ENCODE results near the gene DNHD1. TPM values are rescaled to one million over a fixed set of nuclear protein-coding genes. Genes with fewer than 3 reads are reported as not detected.

The DNHD1 gene
- total and polyA plus RNA-seq, 9 of the 15 experiments (the other 6 are each of a cell fraction or from before 2014, with no cell fraction given), result 0.82 to 9.7 (median 3.8) TPM

DNA sequence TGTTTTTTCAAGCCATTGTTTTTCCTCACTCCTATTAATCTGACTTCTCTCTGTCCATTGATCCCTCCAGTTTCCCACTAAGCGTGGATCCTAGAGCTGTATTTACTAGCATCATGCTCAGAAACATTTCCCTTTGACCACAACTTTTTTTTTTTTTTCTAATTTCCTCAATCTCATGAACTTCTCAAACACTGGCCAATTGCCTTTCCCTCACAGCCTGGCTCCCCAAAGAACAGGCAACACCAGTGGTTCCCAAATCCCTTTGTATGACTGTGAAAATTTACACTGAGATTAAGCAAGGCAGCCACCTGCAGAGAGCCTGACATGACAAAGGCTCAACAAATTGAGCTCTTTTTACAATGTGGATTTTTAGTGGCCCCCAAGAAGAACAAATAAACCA is 123.6 kb downstream of the DNHD1 start (continued):
- TF ChIP-seq, protein P1, sequence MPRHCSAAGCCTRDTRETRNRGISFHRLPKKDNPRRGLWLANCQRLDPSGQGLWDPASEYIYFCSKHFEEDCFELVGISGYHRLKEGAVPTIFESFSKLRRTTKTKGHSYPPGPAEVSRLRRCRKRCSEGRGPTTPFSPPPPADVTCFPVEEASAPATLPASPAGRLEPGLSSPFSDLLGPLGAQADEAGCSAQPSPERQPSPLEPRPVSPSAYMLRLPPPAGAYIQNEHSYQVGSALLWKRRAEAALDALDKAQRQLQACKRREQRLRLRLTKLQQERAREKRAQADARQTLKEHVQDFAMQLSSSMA (CRISPR knock-in tag; IDR thresholded peaks at IDR 0.05), result no peak
- TF ChIP-seq ASH1L (IDR thresholded peaks at IDR 0.05; ENCODE audit: borderline replicate concordance, low read depth, partially characterized antibody) (no peak), MBD2 (IDR thresholded peaks at IDR 0.05; ENCODE audit: borderline replicate concordance, low read depth) (no peak), SAP30 (IDR thresholded peaks at IDR 0.05; ENCODE audit: borderline replicate concordance, insufficient read depth, low read depth, low read length, poor library complexity, severe bottlenecking) (no peak), MAFG (tag; conservative IDR thresholded peaks at IDR 0.05) (no peak), KDM5B (IDR thresholded peaks at IDR 0.05; ENCODE audit: insufficient replicate concordance, low read depth, low read length) (no peak)
- TF ChIP-seq, protein P2, sequence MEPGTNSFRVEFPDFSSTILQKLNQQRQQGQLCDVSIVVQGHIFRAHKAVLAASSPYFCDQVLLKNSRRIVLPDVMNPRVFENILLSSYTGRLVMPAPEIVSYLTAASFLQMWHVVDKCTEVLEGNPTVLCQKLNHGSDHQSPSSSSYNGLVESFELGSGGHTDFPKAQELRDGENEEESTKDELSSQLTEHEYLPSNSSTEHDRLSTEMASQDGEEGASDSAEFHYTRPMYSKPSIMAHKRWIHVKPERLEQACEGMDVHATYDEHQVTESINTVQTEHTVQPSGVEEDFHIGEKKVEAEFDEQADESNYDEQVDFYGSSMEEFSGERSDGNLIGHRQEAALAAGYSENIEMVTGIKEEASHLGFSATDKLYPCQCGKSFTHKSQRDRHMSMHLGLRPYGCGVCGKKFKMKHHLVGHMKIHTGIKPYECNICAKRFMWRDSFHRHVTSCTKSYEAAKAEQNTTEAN (CRISPR knock-in tag; IDR thresholded peaks at IDR 0.05), result no peak

Other genes with a start within 250 kb of the DNHD1 start
Only the 7 nearest of the 14 such genes appear.
- gene APBB1, start 78.2 kb upstream of the DNHD1 start, total RNA-seq (2014; rRNA removed), result 0.73 and 0.98 TPM in 2 replicates
- gene APBB1, start 78.2 kb upstream of the DNHD1 start, total RNA-seq (2014; rRNA removed; fragmentation: Illumina TruSeq; extraction: Trizol), result 0.18 and 0.41 TPM in 2 replicates
- gene APBB1, start 78.2 kb upstream of the DNHD1 start, total RNA-seq (2015; rRNA removed; fragmentation: Illumina TruSeq; extraction: Trizol), result 0.11 and 0.15 TPM in 2 replicates
- gene APBB1, start 78.2 kb upstream of the DNHD1 start, total RNA-seq (2021), result 0.60 and 0.63 TPM in 2 replicates
- gene APBB1, start 78.2 kb upstream of the DNHD1 start, polyA plus RNA-seq (2011; rRNA removed), result 0.20 and 0.40 TPM in 2 replicates
- 0.46 and 0.47 TPM in 2 replicates for gene APBB1, start 78.2 kb upstream of the DNHD1 start, polyA plus RNA-seq (2014; fragmentation: Illumina TruSeq; extraction: Trizol)
- gene APBB1, start 78.2 kb upstream of the DNHD1 start, polyA plus RNA-seq (2014; fragmentation: Nextera tagmentation; extraction: Ambion mirVana), result under 1 TPM; 0.04 to 0.11 TPM
- 0.34 and 0.44 TPM in 2 replicates for gene APBB1, start 78.2 kb upstream of the DNHD1 start, polyA plus RNA-seq (2014; rRNA removed)
- 0.49 TPM in 1 of 2 replicates, not detected in the other for gene HPX, start 56.3 kb upstream of the DNHD1 start, total RNA-seq (2014; rRNA removed)
- gene HPX, start 56.3 kb upstream of the DNHD1 start, total RNA-seq (2014; rRNA removed; fragmentation: Illumina TruSeq; extraction: Trizol), result 0.16 and 0.29 TPM in 2 replicates
- gene HPX, start 56.3 kb upstream of the DNHD1 start, total RNA-seq (2015; rRNA removed; fragmentation: Illumina TruSeq; extraction: Trizol), result 0.14 and 0.15 TPM in 2 replicates
- 1.2 and 1.4 TPM in 2 replicates for gene HPX, start 56.3 kb upstream of the DNHD1 start, total RNA-seq (2021)
- 0.24 and 0.29 TPM in 2 replicates for gene HPX, start 56.3 kb upstream of the DNHD1 start, polyA plus RNA-seq (2011; rRNA removed)
- 0.12 and 0.71 TPM in 2 replicates for gene HPX, start 56.3 kb upstream of the DNHD1 start, polyA plus RNA-seq (2014; fragmentation: Illumina TruSeq; extraction: Trizol)
- gene HPX, start 56.3 kb upstream of the DNHD1 start, polyA plus RNA-seq (2014; fragmentation: Nextera tagmentation; extraction: Ambion mirVana), result under 1 TPM; 0.79 to 0.94 TPM
- gene HPX, start 56.3 kb upstream of the DNHD1 start, polyA plus RNA-seq (2014; rRNA removed), result 0.57 and 0.69 TPM in 2 replicates
- gene TRIM3, start 23.3 kb upstream of the DNHD1 start, total RNA-seq (2014; rRNA removed), result 3.0 and 11.6 TPM in 2 replicates
- 2.7 and 3.8 TPM in 2 replicates for gene TRIM3, start 23.3 kb upstream of the DNHD1 start, total RNA-seq (2014; rRNA removed; fragmentation: Illumina TruSeq; extraction: Trizol)
- gene TRIM3, start 23.3 kb upstream of the DNHD1 start, total RNA-seq (2015; rRNA removed; fragmentation: Illumina TruSeq; extraction: Trizol), result 4.8 and 5.2 TPM in 2 replicates
- gene TRIM3, start 23.3 kb upstream of the DNHD1 start, total RNA-seq (2021), result 6.4 and 6.8 TPM in 2 replicates
- gene TRIM3, start 23.3 kb upstream of the DNHD1 start, polyA plus RNA-seq (2011; rRNA removed), result 4.8 and 6.2 TPM in 2 replicates
- 4.7 and 5.6 TPM in 2 replicates for gene TRIM3, start 23.3 kb upstream of the DNHD1 start, polyA plus RNA-seq (2014; fragmentation: Illumina TruSeq; extraction: Trizol)
- under 1 TPM; 0.45 to 0.81 TPM for gene TRIM3, start 23.3 kb upstream of the DNHD1 start, polyA plus RNA-seq (2014; fragmentation: Nextera tagmentation; extraction: Ambion mirVana)
- 9.2 and 10.4 TPM in 2 replicates for gene TRIM3, start 23.3 kb upstream of the DNHD1 start, polyA plus RNA-seq (2014; rRNA removed)
- 41.0 and 46.7 TPM in 2 replicates for gene ARFIP2, start 15.9 kb upstream of the DNHD1 start, total RNA-seq (2014; rRNA removed)
- 27.8 and 32.0 TPM in 2 replicates for gene ARFIP2, start 15.9 kb upstream of the DNHD1 start, total RNA-seq (2014; rRNA removed; fragmentation: Illumina TruSeq; extraction: Trizol)
- gene ARFIP2, start 15.9 kb upstream of the DNHD1 start, total RNA-seq (2015; rRNA removed; fragmentation: Illumina TruSeq; extraction: Trizol), result 37.6 and 40.8 TPM in 2 replicates
- 42.9 and 46.5 TPM in 2 replicates for gene ARFIP2, start 15.9 kb upstream of the DNHD1 start, total RNA-seq (2021)
- gene ARFIP2, start 15.9 kb upstream of the DNHD1 start, polyA plus RNA-seq (2011; rRNA removed), result 74.1 and 84.0 TPM in 2 replicates
- 48.5 and 49.3 TPM in 2 replicates for gene ARFIP2, start 15.9 kb upstream of the DNHD1 start, polyA plus RNA-seq (2014; fragmentation: Illumina TruSeq; extraction: Trizol)
- 10 to 100 TPM; 11.8 to 14.2 TPM for gene ARFIP2, start 15.9 kb upstream of the DNHD1 start, polyA plus RNA-seq (2014; fragmentation: Nextera tagmentation; extraction: Ambion mirVana)
- gene ARFIP2, start 15.9 kb upstream of the DNHD1 start, polyA plus RNA-seq (2014; rRNA removed), result 60.0 and 61.0 TPM in 2 replicates
- gene TIMM10B, start 15.8 kb upstream of the DNHD1 start, total RNA-seq (2014; rRNA removed), result 43.2 and 48.7 TPM in 2 replicates
- gene TIMM10B, start 15.8 kb upstream of the DNHD1 start, total RNA-seq (2014; rRNA removed; fragmentation: Illumina TruSeq; extraction: Trizol), result 45.7 and 47.5 TPM in 2 replicates
- gene TIMM10B, start 15.8 kb upstream of the DNHD1 start, total RNA-seq (2015; rRNA removed; fragmentation: Illumina TruSeq; extraction: Trizol), result 47.0 and 48.9 TPM in 2 replicates
- 63.0 and 66.0 TPM in 2 replicates for gene TIMM10B, start 15.8 kb upstream of the DNHD1 start, total RNA-seq (2021)
- 78.1 and 83.0 TPM in 2 replicates for gene TIMM10B, start 15.8 kb upstream of the DNHD1 start, polyA plus RNA-seq (2011; rRNA removed)
- gene TIMM10B, start 15.8 kb upstream of the DNHD1 start, polyA plus RNA-seq (2014; fragmentation: Illumina TruSeq; extraction: Trizol), result 48.1 and 57.0 TPM in 2 replicates
- gene TIMM10B, start 15.8 kb upstream of the DNHD1 start, polyA plus RNA-seq (2014; fragmentation: Nextera tagmentation; extraction: Ambion mirVana), result 100 to 1,000 TPM; 158 to 163 TPM
- 54.0 and 64.9 TPM in 2 replicates for gene TIMM10B, start 15.8 kb upstream of the DNHD1 start, polyA plus RNA-seq (2014; rRNA removed)
- gene RRP8, start 106.3 kb downstream of the DNHD1 start, total RNA-seq (2014; rRNA removed), result 27.9 and 47.5 TPM in 2 replicates
- 33.5 and 37.0 TPM in 2 replicates for gene RRP8, start 106.3 kb downstream of the DNHD1 start, total RNA-seq (2014; rRNA removed; fragmentation: Illumina TruSeq; extraction: Trizol)
- 31.5 and 32.6 TPM in 2 replicates for gene RRP8, start 106.3 kb downstream of the DNHD1 start, total RNA-seq (2015; rRNA removed; fragmentation: Illumina TruSeq; extraction: Trizol)
- 41.0 and 47.2 TPM in 2 replicates for gene RRP8, start 106.3 kb downstream of the DNHD1 start, total RNA-seq (2021)
- gene RRP8, start 106.3 kb downstream of the DNHD1 start, polyA plus RNA-seq (2011; rRNA removed), result 28.1 and 29.8 TPM in 2 replicates
- 34.6 and 47.3 TPM in 2 replicates for gene RRP8, start 106.3 kb downstream of the DNHD1 start, polyA plus RNA-seq (2014; fragmentation: Illumina TruSeq; extraction: Trizol)
- gene RRP8, start 106.3 kb downstream of the DNHD1 start, polyA plus RNA-seq (2014; fragmentation: Nextera tagmentation; extraction: Ambion mirVana), result 10 to 100 TPM in 1 of 2 experiments, 1 to 10 TPM in 1; 5.7 to 11.4 TPM
- gene RRP8, start 106.3 kb downstream of the DNHD1 start, polyA plus RNA-seq (2014; rRNA removed), result 26.1 and 33.4 TPM in 2 replicates
- gene ILK, start 106.5 kb downstream of the DNHD1 start, total RNA-seq (2014; rRNA removed), result 43.3 and 54.7 TPM in 2 replicates
- gene ILK, start 106.5 kb downstream of the DNHD1 start, total RNA-seq (2014; rRNA removed; fragmentation: Illumina TruSeq; extraction: Trizol), result 47.0 and 50.4 TPM in 2 replicates
- gene ILK, start 106.5 kb downstream of the DNHD1 start, total RNA-seq (2015; rRNA removed; fragmentation: Illumina TruSeq; extraction: Trizol), result 57.3 and 59.0 TPM in 2 replicates
- 57.9 and 58.9 TPM in 2 replicates for gene ILK, start 106.5 kb downstream of the DNHD1 start, total RNA-seq (2021)
- gene ILK, start 106.5 kb downstream of the DNHD1 start, polyA plus RNA-seq (2011; rRNA removed), result 95.9 and 108 TPM in 2 replicates
- 83.6 and 86.9 TPM in 2 replicates for gene ILK, start 106.5 kb downstream of the DNHD1 start, polyA plus RNA-seq (2014; fragmentation: Illumina TruSeq; extraction: Trizol)
- gene ILK, start 106.5 kb downstream of the DNHD1 start, polyA plus RNA-seq (2014; fragmentation: Nextera tagmentation; extraction: Ambion mirVana), result 10 to 100 TPM; 49.3 to 85.1 TPM
- gene ILK, start 106.5 kb downstream of the DNHD1 start, polyA plus RNA-seq (2014; rRNA removed), result 54.5 and 57.3 TPM in 2 replicates